ENCODE results near the gene CAMK4.

DNA sequence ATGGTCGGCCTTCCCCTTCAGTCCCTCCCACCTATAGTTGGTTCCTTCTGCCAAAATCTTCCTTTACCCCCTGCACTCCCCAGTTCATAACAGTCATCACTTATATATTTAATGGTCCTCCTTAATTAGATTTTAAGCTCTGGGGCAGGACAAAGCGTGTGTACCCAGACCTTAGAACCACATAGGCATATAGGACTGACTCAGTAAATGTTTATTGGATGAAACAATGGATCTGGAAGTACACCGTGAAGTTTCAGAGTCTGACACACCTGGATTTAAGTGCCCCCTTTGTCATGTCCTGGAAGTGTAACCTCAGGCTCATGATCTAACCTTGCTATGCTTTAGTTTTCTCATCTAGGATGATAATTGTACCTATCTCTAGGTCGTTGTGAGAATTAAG lies 256.2 kb downstream of the CAMK4 start:
- no peak for TF ChIP-seq POLR2A (IDR thresholded peaks at IDR 0.05)
- TF ChIP-seq, protein P1, sequence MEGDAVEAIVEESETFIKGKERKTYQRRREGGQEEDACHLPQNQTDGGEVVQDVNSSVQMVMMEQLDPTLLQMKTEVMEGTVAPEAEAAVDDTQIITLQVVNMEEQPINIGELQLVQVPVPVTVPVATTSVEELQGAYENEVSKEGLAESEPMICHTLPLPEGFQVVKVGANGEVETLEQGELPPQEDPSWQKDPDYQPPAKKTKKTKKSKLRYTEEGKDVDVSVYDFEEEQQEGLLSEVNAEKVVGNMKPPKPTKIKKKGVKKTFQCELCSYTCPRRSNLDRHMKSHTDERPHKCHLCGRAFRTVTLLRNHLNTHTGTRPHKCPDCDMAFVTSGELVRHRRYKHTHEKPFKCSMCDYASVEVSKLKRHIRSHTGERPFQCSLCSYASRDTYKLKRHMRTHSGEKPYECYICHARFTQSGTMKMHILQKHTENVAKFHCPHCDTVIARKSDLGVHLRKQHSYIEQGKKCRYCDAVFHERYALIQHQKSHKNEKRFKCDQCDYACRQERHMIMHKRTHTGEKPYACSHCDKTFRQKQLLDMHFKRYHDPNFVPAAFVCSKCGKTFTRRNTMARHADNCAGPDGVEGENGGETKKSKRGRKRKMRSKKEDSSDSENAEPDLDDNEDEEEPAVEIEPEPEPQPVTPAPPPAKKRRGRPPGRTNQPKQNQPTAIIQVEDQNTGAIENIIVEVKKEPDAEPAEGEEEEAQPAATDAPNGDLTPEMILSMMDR (IDR thresholded peaks at IDR 0.05), result no peak

Measured in thyroid gland (tissue), 4 donors.